Measurements from ENCODE around the gene PARD3B. TPM values are rescaled to one million over a fixed set of nuclear protein-coding genes. Genes with fewer than 3 reads are reported as not detected.

The PARD3B gene, protein sequence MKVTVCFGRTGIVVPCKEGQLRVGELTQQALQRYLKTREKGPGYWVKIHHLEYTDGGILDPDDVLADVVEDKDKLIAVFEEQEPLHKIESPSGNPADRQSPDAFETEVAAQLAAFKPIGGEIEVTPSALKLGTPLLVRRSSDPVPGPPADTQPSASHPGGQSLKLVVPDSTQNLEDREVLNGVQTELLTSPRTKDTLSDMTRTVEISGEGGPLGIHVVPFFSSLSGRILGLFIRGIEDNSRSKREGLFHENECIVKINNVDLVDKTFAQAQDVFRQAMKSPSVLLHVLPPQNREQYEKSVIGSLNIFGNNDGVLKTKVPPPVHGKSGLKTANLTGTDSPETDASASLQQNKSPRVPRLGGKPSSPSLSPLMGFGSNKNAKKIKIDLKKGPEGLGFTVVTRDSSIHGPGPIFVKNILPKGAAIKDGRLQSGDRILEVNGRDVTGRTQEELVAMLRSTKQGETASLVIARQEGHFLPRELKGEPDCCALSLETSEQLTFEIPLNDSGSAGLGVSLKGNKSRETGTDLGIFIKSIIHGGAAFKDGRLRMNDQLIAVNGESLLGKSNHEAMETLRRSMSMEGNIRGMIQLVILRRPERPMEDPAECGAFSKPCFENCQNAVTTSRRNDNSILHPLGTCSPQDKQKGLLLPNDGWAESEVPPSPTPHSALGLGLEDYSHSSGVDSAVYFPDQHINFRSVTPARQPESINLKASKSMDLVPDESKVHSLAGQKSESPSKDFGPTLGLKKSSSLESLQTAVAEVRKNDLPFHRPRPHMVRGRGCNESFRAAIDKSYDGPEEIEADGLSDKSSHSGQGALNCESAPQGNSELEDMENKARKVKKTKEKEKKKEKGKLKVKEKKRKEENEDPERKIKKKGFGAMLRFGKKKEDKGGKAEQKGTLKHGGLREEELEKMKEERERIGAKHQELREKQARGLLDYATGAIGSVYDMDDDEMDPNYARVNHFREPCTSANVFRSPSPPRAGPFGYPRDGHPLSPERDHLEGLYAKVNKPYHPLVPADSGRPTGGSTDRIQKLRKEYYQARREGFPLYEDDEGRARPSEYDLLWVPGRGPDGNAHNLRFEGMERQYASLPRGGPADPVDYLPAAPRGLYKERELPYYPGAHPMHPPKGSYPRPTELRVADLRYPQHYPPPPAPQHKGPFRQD (N-terminal part only)
- total RNA-seq, result 13.7 and 18.0 TPM in 2 replicates

DNA sequence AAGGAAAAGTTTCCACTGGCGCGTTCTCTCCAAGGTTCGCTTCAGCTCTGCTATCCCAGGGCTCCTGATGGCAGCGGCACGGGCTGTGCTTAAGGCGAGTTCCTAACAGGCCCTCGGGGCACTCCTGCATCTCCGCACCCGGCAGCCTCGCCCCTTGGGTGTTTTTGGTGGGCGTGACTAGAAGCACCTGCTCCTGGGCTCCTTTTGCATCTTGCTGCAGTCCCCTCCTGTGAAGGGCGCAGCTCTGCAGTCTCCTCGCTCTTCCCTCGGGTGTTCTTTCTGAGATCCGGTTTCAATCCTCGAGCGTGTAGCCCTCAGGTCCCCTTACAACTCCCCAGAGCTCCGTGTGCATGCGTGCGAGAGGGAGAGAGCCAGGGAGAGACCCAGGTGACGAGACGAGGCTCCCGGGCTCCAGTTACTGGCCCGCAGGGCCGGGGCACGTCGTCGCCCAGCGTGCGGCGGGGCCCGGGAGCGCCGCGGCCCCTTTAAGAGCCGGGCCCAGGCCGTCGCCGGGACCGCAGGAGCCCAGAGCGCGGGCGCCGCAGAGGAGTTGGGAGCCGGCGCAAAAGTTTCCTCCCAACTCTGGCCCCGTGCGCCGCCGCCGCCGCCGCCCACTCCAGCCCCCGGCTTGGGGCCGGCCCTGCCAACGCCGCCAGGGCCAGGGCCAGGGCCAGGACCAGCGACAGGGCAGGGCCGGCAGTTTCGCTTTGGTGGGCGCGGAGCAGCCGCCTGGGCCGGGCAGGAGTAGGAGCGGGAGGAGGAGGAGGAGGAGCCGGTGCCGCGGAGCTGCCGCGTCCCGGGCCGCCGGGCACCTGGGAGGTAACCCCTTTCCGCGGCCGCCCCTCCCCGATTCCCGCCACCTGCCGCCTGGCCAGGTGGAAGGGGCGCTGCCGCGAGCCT, at the start of gene PARD3B:
Gene PARD3B, plus strand, starts transcription at position 515 of the 900 bp plus-strand sequence. CDS start 525 bp downstream, outside the sequence.

